BLaER1 (cell line): ENCODE measurements around the gene DSCAML1.

Experiments used
- H3K27ac ChIP-seq: shearing (Covaris generic); formaldehyde crosslinking; 2 replicates; pipeline ENCODE4 v1.8.1; 2022
- H3K27me3 ChIP-seq: shearing (Covaris generic); formaldehyde crosslinking; 2 replicates; pipeline ENCODE4 v1.8.1; 2022
- H3K36me3 ChIP-seq: shearing (Covaris generic); formaldehyde crosslinking; 2 replicates; pipeline ENCODE4 v1.8.1; 2022
- H3K4me1 ChIP-seq: shearing (Covaris generic); formaldehyde crosslinking; 2 replicates; pipeline ENCODE4 v1.8.1; 2022
- H3K4me2 ChIP-seq: shearing (Covaris generic); formaldehyde crosslinking; 2 replicates; pipeline ENCODE4 v1.8.1; 2022
- H3K4me3 ChIP-seq: shearing (Covaris generic); formaldehyde crosslinking; 2 replicates; pipeline ENCODE4 v1.8.1; 2022
- H3K9ac ChIP-seq: shearing (Covaris generic); formaldehyde crosslinking; 2 replicates; pipeline ENCODE4 v1.8.1; 2022
- H3K9me3 ChIP-seq: shearing (Covaris generic); formaldehyde crosslinking; 2 replicates; pipeline ENCODE4 v1.8.1; 2022
- H4K20me1 ChIP-seq: shearing (Covaris generic); formaldehyde crosslinking; 2 replicates; pipeline ENCODE4 v1.8.1; 2022
- Cebpa-rat ChIP-seq: shearing (Covaris generic); IDR thresholded peaks from 2 replicates; pipeline ENCODE4 v1.8.1; 2022

DSCAML1 gene

GRCh38 chr11:117794772-117795629 is 2.0 kb downstream of the DSCAML1 start:
- peaks cover 20% of the 10 kb centered on the region; the same call in 1 of the 2 replicates for H4K20me1 ChIP-seq
- no peak overlapping the region for H3K4me3 ChIP-seq
- H3K27ac ChIP-seq = no peak overlapping the region
- H3K4me2 ChIP-seq = no peak overlapping the region
- H3K36me3 ChIP-seq = no peaks in the 10 kb centered on the region
- TF ChIP-seq Cebpa-rat = no peak
- peaks cover 62% of the 10 kb centered on the region for H3K27me3 ChIP-seq
- H3K9ac ChIP-seq = no peak overlapping the region
- no peaks in the 10 kb centered on the region; the same call in 1 of the 2 replicates for H3K9me3 ChIP-seq
- no peaks in the 10 kb centered on the region for H3K4me1 ChIP-seq

DNA sequence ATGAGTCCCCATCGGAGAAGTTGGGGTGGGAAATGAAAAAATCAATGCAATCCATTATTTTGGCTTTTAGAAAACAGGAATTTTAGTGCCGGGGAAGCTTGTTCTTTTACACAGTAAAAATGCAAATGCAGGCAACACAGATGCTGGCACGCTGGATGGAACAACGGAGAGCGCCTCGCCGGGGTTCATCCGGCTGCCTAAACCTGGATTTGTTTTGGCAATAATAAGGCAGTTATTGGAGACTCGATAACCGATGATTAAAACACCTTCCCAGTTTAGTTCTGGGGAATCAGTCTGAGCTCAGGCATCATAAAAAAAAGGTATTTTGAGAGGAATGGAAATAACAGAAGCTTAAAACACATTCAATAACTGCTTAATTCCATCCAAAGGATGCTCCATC is 2.9 kb downstream of the DSCAML1 start:
- H3K27me3 ChIP-seq = peaks cover 54% of the 10 kb centered on the region
- no peak for TF ChIP-seq Cebpa-rat

DNA sequence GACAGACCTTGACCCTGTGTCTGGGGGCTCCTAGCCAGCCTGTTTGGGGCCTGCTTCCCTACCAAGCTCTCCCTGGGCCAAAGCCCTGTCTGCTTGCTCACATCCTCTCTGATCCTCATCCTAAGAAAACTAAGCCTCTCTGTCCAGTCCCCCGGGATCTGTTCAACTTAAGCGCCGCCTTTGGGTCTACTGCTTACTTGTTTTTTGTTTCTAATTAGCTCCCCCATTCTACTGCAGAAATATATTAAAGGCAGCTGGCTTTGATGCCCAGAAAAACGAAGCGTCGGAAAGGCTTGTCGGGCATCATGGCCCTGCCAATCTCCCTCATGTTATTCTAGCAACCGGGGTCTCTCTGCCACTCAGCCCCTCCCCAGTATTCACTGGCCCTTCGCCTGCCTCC is 3.4 kb downstream of the DSCAML1 start:
- TF ChIP-seq Cebpa-rat = no peak
- Histone ChIP-seq H3K27me3 (peaks cover 48% of the 10 kb centered on the region), H3K4me3 (no peak overlapping the region), H3K9ac (no peak overlapping the region), H3K36me3 (no peaks in the 10 kb centered on the region), H3K9me3 (no peaks in the 10 kb centered on the region; the same call in 1 of the 2 replicates), H3K27ac (no peak overlapping the region), H4K20me1 (peaks cover 20% of the 10 kb centered on the region; the same call in 1 of the 2 replicates), H3K4me2 (no peak overlapping the region), H3K4me1 (no peaks in the 10 kb centered on the region)

More for the DNA sequence above, 2.9 kb downstream of the DSCAML1 start:
- H3K9me3 ChIP-seq = no peaks in the 10 kb centered on the region; the same call in 1 of the 2 replicates
- H3K36me3 ChIP-seq = no peaks in the 10 kb centered on the region
- H3K9ac ChIP-seq = no peak overlapping the region
- H3K4me3 ChIP-seq = no peak overlapping the region
- H3K4me2 ChIP-seq = no peak overlapping the region
- peaks cover 20% of the 10 kb centered on the region; the same call in 1 of the 2 replicates for H4K20me1 ChIP-seq
- no peaks in the 10 kb centered on the region for H3K4me1 ChIP-seq
- no peak overlapping the region for H3K27ac ChIP-seq

DNA sequence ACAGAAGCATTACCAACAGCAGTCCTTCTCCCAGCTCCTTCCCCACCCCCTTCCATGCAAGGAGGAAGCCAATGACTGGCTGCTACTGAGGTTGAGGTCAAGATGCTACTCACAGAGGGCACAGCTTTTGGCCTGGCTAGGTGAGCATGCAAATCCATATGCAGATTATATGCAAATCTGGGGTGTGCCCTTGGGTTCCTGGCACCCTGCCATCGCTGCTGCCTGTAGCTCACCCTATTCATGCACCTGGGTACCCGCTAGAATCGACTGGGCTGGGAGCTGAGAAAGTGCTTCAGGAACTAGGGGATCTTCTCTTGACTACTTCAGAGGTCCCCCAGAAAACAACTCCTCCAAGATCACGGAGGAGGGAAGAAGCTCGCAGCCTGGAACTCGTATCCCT is 4.0 kb downstream of the DSCAML1 start:
- Histone ChIP-seq H3K9me3 (no peaks in the 10 kb centered on the region; the same call in 1 of the 2 replicates), H3K9ac (no peak overlapping the region), H4K20me1 (peaks cover 18% of the 10 kb centered on the region; the same call in 1 of the 2 replicates), H3K4me3 (no peak overlapping the region), H3K4me1 (no peaks in the 10 kb centered on the region), H3K36me3 (no peaks in the 10 kb centered on the region), H3K4me2 (no peak overlapping the region), H3K27ac (no peak overlapping the region), H3K27me3 (peaks cover 43% of the 10 kb centered on the region)
- no peak for TF ChIP-seq Cebpa-rat

DNA sequence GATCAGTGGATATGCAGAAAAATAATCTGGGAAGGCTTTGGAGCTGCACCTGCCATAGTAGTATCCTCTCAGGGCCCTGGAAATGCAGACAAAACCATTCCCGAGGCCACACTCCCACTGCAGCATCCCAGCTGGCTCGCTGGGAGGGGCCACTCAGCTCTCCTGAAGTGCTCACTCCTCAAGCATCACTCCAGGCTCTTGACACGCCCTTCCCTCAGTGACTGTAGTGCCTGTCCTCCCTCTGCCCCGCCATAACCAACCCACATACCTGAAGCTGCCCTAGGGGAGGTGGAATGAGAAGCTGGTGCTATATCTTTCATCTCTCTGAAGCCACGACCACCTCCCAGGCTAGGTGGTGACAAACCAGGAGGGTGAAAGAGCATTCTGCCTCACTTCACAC is 4.8 kb downstream of the DSCAML1 start:
- Histone ChIP-seq H3K27me3 (peaks cover 36% of the 10 kb centered on the region), H3K36me3 (no peaks in the 10 kb centered on the region)
- TF ChIP-seq Cebpa-rat = no peak

DNA sequence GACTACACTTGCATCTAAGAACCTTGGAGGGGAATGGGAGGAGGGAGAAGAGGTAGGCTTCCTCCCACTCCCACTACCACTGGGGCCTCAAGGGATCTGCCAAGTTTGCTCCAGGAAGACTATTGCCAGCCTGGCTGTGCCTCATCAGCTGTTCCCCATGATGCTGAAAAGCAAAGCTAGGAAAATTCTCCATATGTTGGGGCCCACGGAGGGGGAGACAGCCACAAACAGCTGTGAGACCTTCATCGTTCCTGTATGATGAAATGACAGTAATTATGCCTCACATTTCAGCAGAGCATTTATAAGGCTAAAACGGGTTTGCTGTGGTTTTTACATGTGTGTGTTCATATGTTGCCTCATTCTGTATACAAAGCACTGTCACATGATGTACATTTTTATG is 6.7 kb downstream of the DSCAML1 start:
- no peak for TF ChIP-seq Cebpa-rat
- H3K4me2 ChIP-seq = no peak overlapping the region
- H3K9me3 ChIP-seq = no peaks in the 10 kb centered on the region
- no peak overlapping the region for H3K27ac ChIP-seq
- H3K4me1 ChIP-seq = no peaks in the 10 kb centered on the region
- no peaks in the 10 kb centered on the region; the same call in 1 of the 2 replicates for H4K20me1 ChIP-seq
- H3K27me3 ChIP-seq = peaks cover 16% of the 10 kb centered on the region
- no peaks in the 10 kb centered on the region for H3K36me3 ChIP-seq
- H3K4me3 ChIP-seq = no peak overlapping the region
- H3K9ac ChIP-seq = no peak overlapping the region

More for the DNA sequence above, 4.8 kb downstream of the DSCAML1 start:
- Histone ChIP-seq H3K9ac (no peak overlapping the region), H3K9me3 (no peaks in the 10 kb centered on the region; the same call in 1 of the 2 replicates), H3K27ac (no peak overlapping the region), H3K4me2 (no peak overlapping the region), H3K4me3 (no peak overlapping the region), H3K4me1 (no peaks in the 10 kb centered on the region), H4K20me1 (peaks cover 15% of the 10 kb centered on the region; the same call in 1 of the 2 replicates)

DNA sequence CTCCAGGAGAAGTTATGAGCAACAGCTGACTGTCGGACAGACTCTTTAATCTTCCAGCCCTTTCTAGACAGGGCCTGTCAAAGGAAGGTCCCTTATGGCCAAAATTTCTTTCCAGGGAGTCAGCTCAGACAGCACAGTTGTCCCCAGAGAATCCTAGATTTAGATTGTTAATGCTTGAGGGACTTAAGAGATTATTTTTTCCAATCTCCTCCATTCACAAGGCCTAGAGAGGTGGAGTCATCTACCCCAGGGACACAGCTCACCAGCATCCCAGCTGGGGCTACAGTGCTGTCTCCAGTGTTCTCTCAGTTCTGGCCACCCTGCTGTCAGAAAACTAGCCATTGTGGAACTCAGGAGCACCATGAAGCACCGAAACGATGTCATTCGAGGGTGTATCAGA is 7.8 kb downstream of the DSCAML1 start:
- H4K20me1 ChIP-seq = no peaks in the 10 kb centered on the region
- no peak overlapping the region for H3K9ac ChIP-seq
- H3K27ac ChIP-seq = no peak overlapping the region
- no peaks in the 10 kb centered on the region for H3K4me1 ChIP-seq
- no peak overlapping the region for H3K4me3 ChIP-seq
- no peak overlapping the region for H3K4me2 ChIP-seq
- no peaks in the 10 kb centered on the region for H3K9me3 ChIP-seq
- no peaks in the 10 kb centered on the region for H3K36me3 ChIP-seq
- H3K27me3 ChIP-seq = peaks cover 6% of the 10 kb centered on the region; the same call in 1 of the 2 replicates
- no peak for TF ChIP-seq Cebpa-rat

- no peak overlapping the region for H3K4me3 ChIP-seq
- no peaks in the 10 kb centered on the region for H3K4me1 ChIP-seq
- H3K9me3 ChIP-seq = no peaks in the 10 kb centered on the region
- H3K9ac ChIP-seq = no peak overlapping the region
- H3K27ac ChIP-seq = no peak overlapping the region
- H3K4me2 ChIP-seq = no peak overlapping the region
- H3K27me3 ChIP-seq = no peaks in the 10 kb centered on the region
- TF ChIP-seq Cebpa-rat = no peak
- H3K36me3 ChIP-seq = no peaks in the 10 kb centered on the region
- H4K20me1 ChIP-seq = no peaks in the 10 kb centered on the region
Measured at GRCh38 chr11:117786135-117786870, 10.7 kb downstream of the DSCAML1 start.

- no peaks in the 10 kb centered on the region for H3K27me3 ChIP-seq
- no peak overlapping the region for H3K4me3 ChIP-seq
- H3K27ac ChIP-seq = no peak overlapping the region
- no peak overlapping the region for H3K9ac ChIP-seq
- TF ChIP-seq Cebpa-rat = no peak
- no peaks in the 10 kb centered on the region for H3K4me1 ChIP-seq
- H3K9me3 ChIP-seq = no peaks in the 10 kb centered on the region
- H3K4me2 ChIP-seq = no peak overlapping the region
- H4K20me1 ChIP-seq = no peaks in the 10 kb centered on the region
- no peaks in the 10 kb centered on the region for H3K36me3 ChIP-seq
Measured at GRCh38 chr11:117782101-117782500, 14.9 kb downstream of the DSCAML1 start.

DNA sequence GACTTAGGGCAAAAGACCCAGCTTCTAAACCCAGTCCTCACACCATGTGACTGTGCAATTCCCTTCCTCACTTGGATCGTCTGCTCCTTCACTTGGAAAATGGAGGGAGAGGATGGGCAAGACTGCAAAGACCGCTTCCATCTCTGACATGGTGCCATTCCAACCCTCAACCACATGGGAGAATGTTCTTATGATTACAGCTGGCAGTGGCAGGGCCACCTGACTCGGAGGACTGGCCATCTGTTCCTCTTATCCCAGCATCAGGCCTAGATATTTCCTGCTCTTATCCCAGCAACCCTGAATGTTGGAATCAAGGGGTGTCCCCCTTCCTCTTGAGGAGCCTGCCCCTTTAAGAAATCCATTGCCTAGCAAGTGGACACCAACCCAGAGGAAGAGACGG is 15.4 kb downstream of the DSCAML1 start:
- Histone ChIP-seq H3K9me3 (no peaks in the 10 kb centered on the region), H3K9ac (no peak overlapping the region), H3K4me1 (no peaks in the 10 kb centered on the region), H3K4me3 (no peak overlapping the region), H3K27me3 (no peaks in the 10 kb centered on the region), H4K20me1 (no peaks in the 10 kb centered on the region), H3K27ac (no peak overlapping the region), H3K36me3 (no peaks in the 10 kb centered on the region), H3K4me2 (no peak overlapping the region)
- no peak for TF ChIP-seq Cebpa-rat
